SW480 (cell line): ENCODE measurements around the gene ANO4.
A peak's percentile ranks its signal among the peaks of the same experiment; 100 is the strongest.
"Not testable (repeated sequence)": the region's sequence is repeated elsewhere in the genome, so short reads cannot be mapped to it uniquely, and the experiment has no call there.

ENCODE experiments used
- DNase-seq: peaks from one replicate; pipeline ENCODE4 v3.0.0-alpha.2; 2016; ENCODE audit warnings: low spot score

The ANO4 gene

GRCh38 chr12:101087920-101088319 is 293.3 kb downstream of the ANO4 start:
- no peak for DNase-seq

- no peak for DNase-seq
These were observed 294.7 kb downstream of the ANO4 start for GRCh38 chr12:101089271-101089670.

GRCh38 chr12:101090222-101090621 is 295.6 kb downstream of the ANO4 start:
- not testable (repeated sequence) for DNase-seq

- no peak for DNase-seq
These were observed 303.4 kb downstream of the ANO4 start for GRCh38 chr12:101097829-101098580.

GRCh38 chr12:101107032-101107763 is 312.6 kb downstream of the ANO4 start:
- no peak for DNase-seq

- no peak for DNase-seq
These were observed 313.6 kb downstream of the ANO4 start for GRCh38 chr12:101108130-101108529.

- DNase-seq: peak; percentile 17
These were observed 316.3 kb downstream of the ANO4 start for GRCh38 chr12:101110866-101111265.

- DNase-seq: no peak
These were observed 316.9 kb downstream of the ANO4 start for GRCh38 chr12:101111441-101111840.

GRCh38 chr12:101115326-101115725 is 320.8 kb downstream of the ANO4 start:
- DNase-seq: no peak

GRCh38 chr12:101116911-101117310 is 322.3 kb downstream of the ANO4 start:
- DNase-seq: no peak

- DNase-seq: no peak
These were observed 323.3 kb downstream of the ANO4 start for GRCh38 chr12:101117842-101118241.

- DNase-seq: no peak
These were observed 333.1 kb downstream of the ANO4 start for GRCh38 chr12:101127521-101128219.

- DNase-seq: not testable (repeated sequence)
These were observed 351.3 kb downstream of the ANO4 start for GRCh38 chr12:101145777-101146431.

GRCh38 chr12:101165319-101165718 is 370.7 kb downstream of the ANO4 start:
- DNase-seq: no peak

GRCh38 chr12:101166866-101167265 is 372.3 kb downstream of the ANO4 start:
- no peak for DNase-seq

- DNase-seq: no peak
These were observed 373.4 kb downstream of the ANO4 start for GRCh38 chr12:101168001-101168400.

GRCh38 chr12:101172316-101172715 is 377.7 kb downstream of the ANO4 start:
- no peak for DNase-seq

- DNase-seq: no peak
These were observed 378.7 kb downstream of the ANO4 start for GRCh38 chr12:101173197-101173749.

GRCh38 chr12:101174541-101174940 is 380.0 kb downstream of the ANO4 start:
- no peak for DNase-seq
